Measurements from ENCODE around the gene IRGQ. TPM values are rescaled to one million over a fixed set of nuclear protein-coding genes. Genes with fewer than 3 reads are reported as not detected.

The IRGQ gene
- total RNA-seq, 1 donor from 2014 or later, result 13.1 TPM

GRCh38 chr19:43534816-43535761 is 60.8 kb downstream of the IRGQ start:
- intact Hi-C loops (cut with micrococcal nuclease), result loop anchor here (2.0 to 5.0 kb wide), 2 partner anchors 28 to 247 kb away; partner anchors contain the start of gene KCNN4
- ATAC-seq (ENCODE audit: low read depth), result no peak
- DNase-seq, result peak; percentile 26
- ChIA-PET CTCF (interaction anchor here (0.8 to 5.9 kb wide), 8 partner anchors 15 to 275 kb away, joined by 3 to 43 read pairs (median 4); partner anchors contain the start of genes IRGQ, XRCC1 and ZNF576), POLR2A (interaction anchor here (0.5 to 2.2 kb wide), 6 partner anchors 13 to 110 kb away, joined by 4 to 12 read pairs (median 6); partner anchors contain the start of gene ZNF428)
- Mint-ChIP-seq H3K27ac (peak overlapping the region; percentile 68), H3K9me3 (peaks cover 7% of the 10 kb centered on the region), H3K27me3 (no peaks in the 10 kb centered on the region), H3K4me3 (peak overlapping the region; percentile 56), H3K36me3 (ENCODE audit: low read depth) (peaks cover 29% of the 10 kb centered on the region), H3K4me1 (peaks cover 19% of the 10 kb centered on the region)
- TF ChIP-seq CTCF (IDR thresholded peaks at IDR 0.05), result no peak

Other genes starting within 250 kb of the IRGQ start
- gene CD177, start 242.4 kb downstream of the IRGQ start, total RNA-seq, result not detected in 2 replicates
- gene TEX101, start 181.2 kb downstream of the IRGQ start, total RNA-seq, result not detected in 2 replicates
- 0.24 TPM in 1 of 2 replicates, not detected in the other for gene LYPD3, start 130.5 kb downstream of the IRGQ start, total RNA-seq
- gene PHLDB3, start 91.4 kb downstream of the IRGQ start, total RNA-seq, result 32.2 and 34.5 TPM in 2 replicates
- 16.3 and 16.7 TPM in 2 replicates for gene ETHE1, start 68.9 kb downstream of the IRGQ start, total RNA-seq
- gene ZNF575, start 62.9 kb downstream of the IRGQ start, total RNA-seq, result 1.9 and 3.4 TPM in 2 replicates
- gene XRCC1, start 20.6 kb downstream of the IRGQ start, total RNA-seq, result 31.9 and 34.5 TPM in 2 replicates
- 1.9 and 2.1 TPM in 2 replicates for gene PINLYP, start 20.3 kb downstream of the IRGQ start, total RNA-seq
- gene ZNF576, start 461 bp upstream of the IRGQ start, total RNA-seq, result 14.5 and 17.3 TPM in 2 replicates
- gene SRRM5, start 16.0 kb upstream of the IRGQ start, total RNA-seq, result 0.29 and 0.42 TPM in 2 replicates
- gene ZNF428, start 23.5 kb upstream of the IRGQ start, total RNA-seq, result 26.2 and 29.1 TPM in 2 replicates
- gene CADM4, start 43.7 kb upstream of the IRGQ start, total RNA-seq, result 0.95 TPM in 1 of 2 replicates, not detected in the other
- gene PLAUR, start 74.0 kb upstream of the IRGQ start, total RNA-seq, result 0.66 and 0.71 TPM in 2 replicates
- not detected in 2 replicates for gene IRGC, start 119.9 kb upstream of the IRGQ start, total RNA-seq
- 91.2 and 105 TPM in 2 replicates for gene SMG9, start 158.8 kb upstream of the IRGQ start, total RNA-seq
- 137 and 154 TPM in 2 replicates for gene KCNN4, start 184.8 kb upstream of the IRGQ start, total RNA-seq
- gene LYPD5, start 206.3 kb upstream of the IRGQ start, total RNA-seq, result 0.44 TPM in 1 of 2 replicates, not detected in the other
- gene ZNF283, start 231.2 kb upstream of the IRGQ start, total RNA-seq, result 10.4 and 13.0 TPM in 2 replicates

Measured in activated B cell treated with CpG ODN at 0.5 μM for 24 hours (primary cell).